Measurements from ENCODE around the gene ACOT8. TPM values are rescaled to one million over a fixed set of nuclear protein-coding genes. Genes with fewer than 3 reads are reported as not detected.

Gene ACOT8
- total and polyA plus RNA-seq, 2 of the 8 experiments (the other 6 are each of a cell fraction or from before 2014, with no cell fraction given) = 37.6 to 88.8 TPM

GRCh38 chr20:45890985-45891983, 34.1 kb upstream of the ACOT8 start, which contains the start of the genes CTSA and NEURL2:
CTSA (plus strand) TSS chr20:45891335; CDS start chr20:45891569, 234 bp downstream.
NEURL2 (minus strand) TSS chr20:45891208; CDS start chr20:45890991, 217 bp downstream.
- no peaks in the 10 kb centered on the region for H3K27me3 ChIP-seq (replicated peaks in 1 of 4; ENCODE audit: control insufficient read depth in 3 of 4, extremely low read depth in 1 of 4, insufficient read depth in 3 of 4, low read length in 3 of 4)
- peaks cover 15% of the 10 kb centered on the region; the same call in 1 of the 2 replicates for H3K23me2 ChIP-seq (ENCODE audit: low read depth, low read length)
- no peak within 1 kb of the TSS for H2BK15ac ChIP-seq (ENCODE audit: low read length)
- no peak within 1 kb of the TSS for H2BK20ac ChIP-seq (ENCODE audit: low read length)
- peaks cover 0 to 9% of the 10 kb centered on the region in 2 experiments for H4K20me1 ChIP-seq (replicated peaks in 1 of 2; ENCODE audit: control insufficient read depth in 1 of 2, insufficient read depth in 2 of 2, low read length in 2 of 2)
- peaks cover 0 to 10% (median 6%) of the 10 kb centered on the region in 4 experiments; a peak in 6 of 7 replicates for H3K4me1 ChIP-seq (replicated peaks in 1 of 4; ENCODE audit: control insufficient read depth in 3 of 4, insufficient read depth in 4 of 4, low read length in 3 of 4)
- peak within 1 kb of the TSS; percentile 83 for H3K18ac ChIP-seq (ENCODE audit: extremely low read depth, low read length)
- H3K9ac ChIP-seq (replicated peaks in 1 of 4; ENCODE audit: extremely low read depth in 1 of 4, low read depth in 3 of 4, low read length in 3 of 4) = peak within 1 kb of the TSS; percentile 64 to 71 (median 67)
- peak within 1 kb of the TSS; percentile 97 for H4K8ac ChIP-seq (ENCODE audit: extremely low read depth, insufficient read depth, low read length)
- H3K14ac ChIP-seq (ENCODE audit: insufficient read length) = no peak within 1 kb of the TSS
- H3K4me3 ChIP-seq (ENCODE audit: extremely low read depth in 1 of 4, insufficient read depth in 2 of 4, low read depth in 3 of 4, low read length in 4 of 4) = peak within 1 kb of the TSS; percentile 55 to 79 (median 74)
- H2BK120ac ChIP-seq (replicated peaks; ENCODE audit: low read depth, low read length) = peak within 1 kb of the TSS; percentile 43
- no peak within 1 kb of the TSS for H3K23ac ChIP-seq (ENCODE audit: insufficient read length)
- peak within 1 kb of the TSS; percentile 38 for H3K27ac ChIP-seq (ENCODE audit: low read depth, low read length)
- H3K56ac ChIP-seq (replicated peaks; ENCODE audit: insufficient read length, low read depth, low read length) = peak within 1 kb of the TSS; percentile 59
- peaks cover 0 to 7% of the 10 kb centered on the region in 2 experiments; a peak in 1 of 4 replicates for H3K79me2 ChIP-seq (ENCODE audit: control insufficient read depth in 1 of 2, insufficient read depth in 2 of 2, low read length in 2 of 2)
- peak within 1 kb of the TSS; percentile 74 for H4K91ac ChIP-seq (replicated peaks; ENCODE audit: insufficient read length, low read length)
- H3K79me1 ChIP-seq (ENCODE audit: low read depth, low read length) = peaks cover 3% of the 10 kb centered on the region; the same call in 1 of the 2 replicates
- POLR2A ChIA-PET (ENCODE audit: partially characterized antibody) = interaction anchor here (0.6 to 11.2 kb wide), 27 partner anchors 9 to 498 kb away, joined by 3 to 172 read pairs (median 5); partner anchors contain the start of genes ACOT8, PCIF1, PLTP and SNX21
- H3K4ac ChIP-seq (replicated peaks; ENCODE audit: insufficient read length, low read depth, low read length) = peak within 1 kb of the TSS; percentile 94
- peak within 1 kb of the TSS; percentile 52; the same call in 1 of the 2 replicates for H2BK5ac ChIP-seq (ENCODE audit: low read depth, low read length)
- peaks cover 3 to 8% (median 7%) of the 10 kb centered on the region in 4 experiments; a peak in 7 of 8 replicates for H3K36me3 ChIP-seq (ENCODE audit: control insufficient read depth in 2 of 4, insufficient read depth in 4 of 4, low read length in 3 of 4)
- peak; percentile 79 to 96 for DNase-seq (ENCODE audit: low read depth in 1 of 2, low spot score in 2 of 2)
- no peak for FAIRE-seq
- peak within 1 kb of the TSS; percentile 72 to 95 for H3K4me2 ChIP-seq (ENCODE audit: insufficient read depth in 1 of 2, low read depth in 2 of 2, low read length in 2 of 2)
- H4K5ac ChIP-seq (ENCODE audit: insufficient read length, low read depth, low read length) = peak within 1 kb of the TSS; percentile 70
- H2BK12ac ChIP-seq (ENCODE audit: low read depth, low read length) = peak within 1 kb of the TSS; percentile 68; the same call in 1 of the 2 replicates
- WGBS, 2 experiments (ENCODE audit: extremely low coverage in 1 of 2, insufficient coverage in 1 of 2, insufficient read length in 1 of 2, insufficient replicate concordance in 2 of 2, low coverage in 1 of 2, low lambda C conversion rate in 2 of 2, missing lambda C conversion rate in 1 of 2) = 6% methylated on average over 70 of the region's 78 CpGs; no CpG with 5 or more reads in 1 of the 2 experiments
- H3K9me3 ChIP-seq (ENCODE audit: insufficient read depth in 2 of 2, low read depth in 1 of 2, low read length in 1 of 2) = no peaks in the 10 kb centered on the region
- H2AFZ ChIP-seq (ENCODE audit: low read length) = no peak within 1 kb of the TSS; the same call in 1 of the 2 replicates
- no peak within 1 kb of the TSS for H2AK5ac ChIP-seq (ENCODE audit: low read depth, low read length)
- CTCF ChIA-PET (ENCODE audit: partially characterized antibody) = interaction anchor here (0.7 to 6.3 kb wide), 23 partner anchors 9 to 570 kb away, joined by 3 to 40 read pairs (median 8); partner anchors contain the start of gene ZSWIM1
- peak; percentile 66 for TF ChIP-seq PHF8 (conservative IDR thresholded peaks at IDR 0.05; ENCODE audit: low read depth, low read length)
- TF ChIP-seq TCF12 (IDR thresholded peaks at IDR 0.05; ENCODE audit: low read depth, low read length) = peak; percentile 68; the same call in 1 of the 2 replicates
- peak; percentile 89 for TF ChIP-seq MAX (IDR thresholded peaks at IDR 0.05)
- no peak for TF ChIP-seq CEBPB (IDR thresholded peaks at IDR 0.05; ENCODE audit: low read depth, low read length)
- no peak for TF ChIP-seq CTCF (IDR thresholded peaks at IDR 0.05; ENCODE audit: control extremely low read depth in 1 of 3, insufficient read depth in 1 of 3, low read depth in 1 of 3, low read length in 3 of 3)
- peak; percentile 9 to 86; a peak in 1 of 4 replicates for TF ChIP-seq HDAC2 (IDR thresholded peaks at IDR 0.05; ENCODE audit: borderline replicate concordance in 1 of 2, low read depth in 2 of 2, low read length in 2 of 2)

Data from H1 (cell line).